Amniotic stem cell (primary cell): ENCODE results near the gene NUPR1.
A peak's percentile ranks its signal among the peaks of the same experiment; 100 is the strongest.
"Not testable (repeated sequence)": the region's sequence is repeated elsewhere in the genome, so short reads cannot be mapped to it uniquely, and the experiment has no call there.

ENCODE experiments used
- DNase-seq: peaks from one replicate; lab custom pipeline; 2025; lab: John Stamatoyannopoulos, UW

NUPR1 gene

DNA sequence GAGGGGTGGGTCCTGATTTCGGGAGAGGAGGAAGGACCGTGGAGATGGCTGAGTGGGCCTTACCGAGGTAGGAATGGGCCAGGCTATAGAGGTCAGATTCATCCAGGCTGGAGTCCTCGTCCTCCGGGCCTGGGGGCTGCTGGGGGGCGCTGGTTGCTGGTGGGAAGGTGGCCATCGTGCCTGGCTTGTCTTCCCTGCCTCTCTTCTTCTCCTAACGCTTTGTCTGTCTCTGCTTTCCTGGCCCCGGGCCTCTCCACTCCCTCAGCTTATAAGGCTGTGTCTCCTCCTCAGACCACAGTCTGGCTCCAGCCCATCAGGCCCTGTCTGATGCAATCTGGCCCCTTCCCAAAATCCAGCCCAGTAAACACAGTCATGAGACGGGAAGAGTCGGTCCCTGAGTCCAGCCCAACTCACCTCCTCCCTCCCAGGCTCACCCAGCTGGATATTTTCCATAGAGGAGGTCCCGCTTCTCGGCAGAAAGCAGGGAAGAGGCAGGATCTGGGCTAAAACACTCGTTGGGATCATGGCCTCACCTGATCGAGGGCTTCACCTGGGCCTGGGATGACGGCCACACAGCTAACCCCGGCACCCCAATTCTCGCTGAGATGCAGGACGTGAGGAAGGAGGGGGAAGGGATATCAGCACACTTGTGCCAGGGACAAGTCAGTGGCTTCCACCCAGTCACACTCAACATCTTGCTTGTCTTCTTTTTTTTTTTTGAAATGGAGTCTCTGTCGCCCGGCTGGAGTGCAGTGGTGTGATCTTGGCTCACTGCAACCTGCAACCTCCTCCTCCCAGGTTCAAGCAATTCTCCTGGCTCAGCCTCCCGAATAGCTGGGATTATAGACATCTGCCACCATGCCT lies at the start of gene NUPR1:
Gene NUPR1, minus strand, starts transcription at position 242 of the 864 bp plus-strand sequence. Its CDS starts 67 bp downstream, at position 175.
- peak; percentile 82 for DNase-seq

GRCh38 chr16:28587386-28587785 lies 48.6 kb upstream of the NUPR1 start:
- DNase-seq: no peak

GRCh38 chr16:28586466-28586865 lies 47.7 kb upstream of the NUPR1 start:
- no peak for DNase-seq

GRCh38 chr16:28585674-28586073 lies 46.9 kb upstream of the NUPR1 start:
- DNase-seq: no peak

GRCh38 chr16:28580726-28581315 lies 42.0 kb upstream of the NUPR1 start:
- DNase-seq: no peak

GRCh38 chr16:28575446-28576109 lies 36.8 kb upstream of the NUPR1 start:
- no peak for DNase-seq

GRCh38 chr16:28574925-28575324 lies 36.2 kb upstream of the NUPR1 start:
- no peak for DNase-seq

GRCh38 chr16:28573738-28574718 lies 35.3 kb upstream of the NUPR1 start:
- no peak for DNase-seq

- no peak for DNase-seq
Observed at GRCh38 chr16:28572696-28573510, 34.1 kb upstream of the NUPR1 start.

DNA sequence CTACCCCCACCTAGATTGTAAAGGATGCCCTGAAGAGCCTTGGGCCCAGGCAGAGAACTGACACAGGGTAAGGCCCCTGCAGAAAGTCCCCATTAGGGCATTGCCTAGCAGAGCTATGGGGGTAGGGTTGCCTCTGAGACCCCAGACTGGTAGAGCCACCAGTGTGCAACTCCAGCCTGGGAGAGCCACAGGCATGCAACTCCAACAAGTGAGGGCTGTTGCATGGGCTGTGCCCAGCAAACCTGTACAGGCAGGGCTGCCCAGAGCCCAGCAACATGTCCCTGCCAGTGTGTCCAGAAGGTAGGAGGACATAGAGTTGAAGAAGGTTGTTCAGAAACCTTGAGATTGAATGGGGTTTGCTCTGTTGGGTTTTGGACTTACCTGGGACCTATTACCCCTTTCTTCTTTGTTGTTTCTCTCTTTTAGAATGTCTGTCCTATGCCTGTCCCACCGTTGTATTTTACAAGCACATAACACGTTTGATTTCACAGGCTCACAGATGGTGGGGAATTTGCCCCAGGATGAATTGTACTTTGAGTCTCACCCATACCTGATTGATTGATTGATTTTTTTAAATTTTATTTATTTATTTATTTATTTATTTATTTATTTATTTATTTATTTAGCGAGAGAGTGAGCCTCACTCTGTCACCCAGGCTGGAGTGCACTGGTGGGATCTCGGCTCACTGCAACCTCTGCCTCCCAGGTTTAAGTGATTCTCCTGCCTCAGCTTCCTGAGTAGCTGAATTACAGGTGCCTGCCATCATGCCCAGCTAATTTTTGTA lies 31.4 kb upstream of the NUPR1 start:
- DNase-seq: no peak

DNA sequence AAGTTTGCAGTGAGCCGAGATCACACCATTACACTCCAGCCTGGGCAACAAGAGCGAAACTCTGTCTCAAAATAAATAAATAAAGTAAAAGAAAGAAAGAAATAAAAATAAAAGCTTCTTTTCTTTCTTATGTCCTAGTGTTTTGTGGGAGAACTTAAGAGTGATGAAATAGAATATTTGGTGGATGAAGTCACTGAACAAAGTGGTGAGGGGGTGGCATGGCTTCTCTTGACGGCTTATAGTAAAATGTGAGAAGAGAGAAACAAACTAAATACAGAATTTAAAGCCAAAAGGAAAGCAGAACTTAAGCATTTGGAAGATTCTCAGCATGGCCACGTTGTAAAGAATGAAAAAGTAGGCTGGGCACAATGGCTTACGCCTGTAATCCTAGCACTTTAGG lies 30.2 kb upstream of the NUPR1 start:
- DNase-seq: no peak

- no peak for DNase-seq
Observed at GRCh38 chr16:28567292-28567691, 28.5 kb upstream of the NUPR1 start.

DNA sequence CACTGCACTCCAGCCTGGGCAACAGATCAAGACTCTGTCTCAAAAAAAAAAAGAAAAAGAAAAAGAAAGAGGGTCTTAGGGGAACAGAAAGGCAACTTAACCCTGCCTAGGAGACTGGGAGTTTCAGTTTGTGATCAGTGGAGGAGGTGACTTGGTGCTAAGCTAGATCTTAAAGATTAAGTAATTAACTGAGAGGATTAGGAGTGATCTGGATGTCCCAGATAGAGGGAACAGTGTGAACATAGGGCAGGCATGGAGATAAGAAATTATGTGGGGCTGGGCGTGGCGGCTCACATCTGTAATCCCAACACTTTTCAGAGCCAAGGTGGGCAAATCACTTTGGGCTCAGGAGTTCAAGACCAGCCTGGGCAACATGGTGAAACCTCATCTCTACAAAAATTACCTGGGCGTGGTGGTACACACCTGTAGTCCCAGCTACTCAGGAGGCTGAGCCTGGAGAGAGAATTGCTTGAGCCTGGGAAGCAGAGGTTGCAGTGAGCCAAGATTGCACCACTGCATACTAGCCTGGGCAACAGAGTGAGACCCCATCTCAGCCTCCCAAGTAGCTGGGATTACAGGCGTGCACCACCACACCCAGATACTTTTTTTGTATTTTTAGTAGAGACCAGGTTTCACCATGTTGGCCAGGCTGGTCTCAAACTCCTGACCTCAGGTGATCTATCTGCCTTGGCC lies 27.6 kb upstream of the NUPR1 start:
- DNase-seq: not testable (repeated sequence)

GRCh38 chr16:28563218-28563617 lies 24.4 kb upstream of the NUPR1 start:
- DNase-seq: no peak

GRCh38 chr16:28562199-28562598 lies 23.4 kb upstream of the NUPR1 start:
- no peak for DNase-seq

- DNase-seq: no peak
Observed at GRCh38 chr16:28561557-28562187, 22.9 kb upstream of the NUPR1 start.

- no peak for DNase-seq
Observed at GRCh38 chr16:28558456-28558855, 19.7 kb upstream of the NUPR1 start.

GRCh38 chr16:28556914-28557320 lies 18.1 kb upstream of the NUPR1 start:
- no peak for DNase-seq

- DNase-seq: no peak
Observed at GRCh38 chr16:28555561-28555960, 16.8 kb upstream of the NUPR1 start.
